ENCODE data around the gene ATAD3B. TPM values are rescaled to one million over a fixed set of nuclear protein-coding genes. Genes with fewer than 3 reads are reported as not detected.
"Not testable (repeated sequence)": the region's sequence is repeated elsewhere in the genome, so short reads cannot be mapped to it uniquely, and the experiment has no call there.

The ATAD3B gene
- polyA plus RNA-seq = 1 to 10 TPM in 2 of 3 donors, under 1 TPM in 1; 0.39 to 5.0 (median 2.5) TPM

DNA sequence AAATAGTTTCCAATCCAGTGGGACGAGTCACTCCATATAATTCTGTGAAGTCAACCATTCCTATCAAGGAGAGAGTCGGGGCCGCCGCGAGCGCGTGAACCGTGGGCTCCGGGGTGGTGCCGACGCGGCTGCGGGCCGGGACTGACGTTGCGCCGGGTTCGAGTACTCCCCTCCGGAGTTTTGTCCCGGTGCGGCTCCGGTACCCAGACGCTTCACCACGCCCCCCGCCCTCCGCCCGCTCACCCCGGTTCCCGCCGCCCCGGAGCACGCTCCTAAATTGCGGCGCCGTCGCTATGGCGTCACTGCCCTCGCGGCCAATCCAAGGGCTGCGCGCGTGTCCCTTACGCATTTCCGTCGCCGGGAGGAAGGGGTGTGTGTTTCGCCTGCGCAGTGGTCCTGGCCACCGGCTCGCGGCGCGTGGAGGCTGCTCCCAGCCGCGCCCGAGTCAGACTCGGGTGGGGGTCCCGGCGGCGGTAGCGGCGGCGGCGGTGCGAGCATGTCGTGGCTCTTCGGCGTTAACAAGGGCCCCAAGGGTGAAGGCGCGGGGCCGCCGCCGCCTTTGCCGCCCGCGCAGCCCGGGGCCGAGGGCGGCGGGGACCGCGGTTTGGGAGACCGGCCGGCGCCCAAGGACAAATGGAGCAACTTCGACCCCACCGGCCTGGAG lies at the start of gene ATAD3B:
TSS of gene ATAD3B (plus strand) at position 377 of the 664 bp plus-strand sequence. CDS start at position 497, 120 bp downstream.
- peak within 1 kb of the TSS; percentile 84 to 94 (median 89) for H3K4me3 Mint-ChIP-seq
- no peaks in the 10 kb centered on the region for H3K36me3 Mint-ChIP-seq
- peaks cover 11 to 30% of the 10 kb centered on the region in 2 donors for H3K4me1 Mint-ChIP-seq
- H3K9me3 Mint-ChIP-seq = no peaks in the 10 kb centered on the region
- peaks cover 3 to 20% (median 4%) of the 10 kb centered on the region in 3 donors for H3K27me3 Mint-ChIP-seq (ENCODE audit: low read depth in 3 of 3)
- peak; percentile 87 to 88 (median 88) for DNase-seq
- peak within 1 kb of the TSS; percentile 83 to 97 (median 94) for H3K27ac Mint-ChIP-seq

DNA sequence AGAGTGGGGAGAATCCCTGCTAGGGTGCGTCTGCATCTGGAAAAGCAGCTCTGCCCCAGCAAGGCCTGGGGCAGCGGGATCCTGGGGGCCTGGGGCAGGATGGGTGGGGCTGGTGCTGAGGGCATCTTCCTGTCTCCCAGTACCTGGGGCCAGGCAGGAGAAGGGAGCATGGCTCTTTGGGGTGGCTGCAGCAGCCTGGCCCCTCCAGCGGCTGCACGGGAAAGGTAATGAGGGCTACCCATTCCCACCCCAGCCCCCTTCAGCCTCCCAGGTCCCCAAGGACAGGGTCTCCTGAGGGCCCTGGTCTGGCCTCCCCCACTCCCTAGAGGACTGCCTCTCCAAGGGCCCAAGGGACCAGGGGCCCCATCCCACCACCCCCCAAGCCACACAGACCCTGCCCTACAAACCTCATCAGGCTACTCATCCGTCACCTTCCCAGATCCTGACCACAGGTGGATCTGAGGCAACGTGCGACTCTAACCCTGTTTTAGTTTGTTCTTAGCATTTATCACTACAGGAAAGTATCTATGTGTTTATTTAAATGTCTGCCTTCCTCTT lies 49.6 kb upstream of the ATAD3B start:
- Mint-ChIP-seq H3K9me3 (no peaks in the 10 kb centered on the region), H3K4me1 (no peaks in the 10 kb centered on the region), H3K27me3 (ENCODE audit: low read depth in 3 of 3) (peaks cover 6 to 15% (median 10%) of the 10 kb centered on the region in 3 donors), H3K27ac (no peak overlapping the region), H3K4me3 (no peak overlapping the region), H3K36me3 (no peaks in the 10 kb centered on the region)
- no peak for DNase-seq

DNA sequence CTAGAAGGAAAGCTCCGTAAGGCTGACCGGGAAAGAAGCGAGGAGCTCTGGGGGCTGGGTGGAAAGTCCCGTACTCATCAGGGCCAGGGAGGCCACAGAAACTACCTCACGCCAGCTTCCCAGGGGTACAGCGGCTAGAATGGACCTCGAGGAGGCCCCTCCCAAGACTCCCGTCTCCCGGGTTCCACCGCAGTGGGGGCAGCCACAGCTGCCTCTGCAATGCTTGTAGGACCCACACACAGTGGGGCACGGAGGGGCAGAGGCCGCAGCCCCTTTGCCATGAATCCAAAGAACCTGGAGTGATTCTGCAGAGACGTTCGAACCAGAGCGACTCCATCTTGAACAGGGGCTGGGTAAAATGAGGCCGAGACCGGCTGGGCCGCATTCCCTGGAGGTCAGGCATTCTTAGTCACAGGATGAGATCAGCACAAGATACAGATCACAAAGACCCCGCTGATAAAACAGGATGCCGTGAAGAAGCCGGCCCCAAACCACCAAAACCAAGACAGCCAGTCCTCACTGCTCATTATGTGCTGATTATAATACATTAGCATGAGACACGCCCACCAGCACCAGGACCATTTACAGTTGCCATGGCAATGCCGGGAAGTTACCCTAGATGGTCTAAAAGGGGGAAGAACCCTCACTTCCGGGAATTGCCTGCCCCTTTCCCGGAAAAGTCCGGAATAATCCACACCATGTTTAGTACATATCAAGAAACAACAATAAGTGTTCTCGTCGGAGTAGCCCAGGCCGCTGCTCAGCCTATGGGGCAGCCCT lies 48.9 kb upstream of the ATAD3B start:
- H3K36me3 Mint-ChIP-seq = no peaks in the 10 kb centered on the region
- H3K27me3 Mint-ChIP-seq (ENCODE audit: low read depth in 3 of 3) = peaks cover 6 to 14% (median 7%) of the 10 kb centered on the region in 3 donors
- H3K9me3 Mint-ChIP-seq = no peaks in the 10 kb centered on the region
- no peak overlapping the region for H3K4me3 Mint-ChIP-seq
- no peaks in the 10 kb centered on the region for H3K4me1 Mint-ChIP-seq
- DNase-seq = no peak
- H3K27ac Mint-ChIP-seq = no peak overlapping the region

DNA sequence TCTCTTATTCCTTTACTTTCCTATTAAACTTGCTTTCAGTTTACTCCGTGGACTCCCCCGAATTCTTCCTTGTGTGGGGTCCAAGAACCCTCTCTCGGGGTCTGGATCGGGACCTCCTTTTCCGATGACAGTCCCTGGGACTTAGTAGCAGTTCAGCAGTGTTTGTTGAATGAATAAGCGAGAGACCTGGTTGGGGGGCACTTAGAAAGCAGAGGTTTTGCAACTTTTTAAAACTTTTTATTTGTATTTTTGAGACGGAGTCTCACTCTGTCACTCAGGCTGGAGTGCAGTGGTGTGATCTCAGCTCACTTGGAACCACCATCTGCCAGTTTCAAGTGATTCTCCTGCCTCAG lies 48.3 kb upstream of the ATAD3B start:
- no peak for DNase-seq
- H3K27ac Mint-ChIP-seq = no peak overlapping the region
- peaks cover 4 to 11% (median 6%) of the 10 kb centered on the region in 3 donors for H3K27me3 Mint-ChIP-seq (ENCODE audit: low read depth in 3 of 3)
- H3K9me3 Mint-ChIP-seq = no peaks in the 10 kb centered on the region
- H3K36me3 Mint-ChIP-seq = no peaks in the 10 kb centered on the region
- peaks cover 0 to under 1% of the 10 kb centered on the region in 2 donors for H3K4me1 Mint-ChIP-seq
- no peak overlapping the region for H3K4me3 Mint-ChIP-seq

DNA sequence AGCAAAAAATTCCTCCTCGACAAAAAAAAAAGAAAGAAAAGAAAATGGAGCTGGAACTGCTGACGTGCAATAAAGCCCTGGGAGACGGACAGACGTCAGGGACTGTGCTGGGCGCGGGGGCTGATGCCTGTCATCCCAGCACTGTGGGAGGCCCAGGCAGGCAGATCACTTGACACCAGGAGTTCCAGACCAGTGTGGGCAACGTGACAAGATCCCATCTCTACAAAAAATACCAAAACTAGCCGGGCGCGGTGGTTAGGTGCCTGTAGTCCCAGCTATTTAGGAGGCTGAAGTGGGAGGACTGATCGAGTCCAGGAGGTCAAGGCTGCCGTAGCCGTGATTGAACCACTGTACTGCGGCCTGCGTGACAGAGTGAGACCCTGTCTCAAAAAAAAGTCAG lies 46.9 kb upstream of the ATAD3B start:
- no peaks in the 10 kb centered on the region for H3K9me3 Mint-ChIP-seq
- H3K4me3 Mint-ChIP-seq = no peak overlapping the region

GRCh38 chr1:1425426-1425752 lies 46.2 kb upstream of the ATAD3B start:
- Mint-ChIP-seq H3K4me1 (peaks cover 3 to 6% of the 10 kb centered on the region in 2 donors), H3K27me3 (ENCODE audit: low read depth in 3 of 3) (peaks cover 6 to 15% (median 11%) of the 10 kb centered on the region in 3 donors), H3K27ac (no peak overlapping the region), H3K9me3 (no peaks in the 10 kb centered on the region), H3K36me3 (no peaks in the 10 kb centered on the region), H3K4me3 (no peak overlapping the region)
- no peak for DNase-seq

More for the DNA sequence above, 46.9 kb upstream of the ATAD3B start:
- peaks cover 6 to 11% (median 10%) of the 10 kb centered on the region in 3 donors for H3K27me3 Mint-ChIP-seq (ENCODE audit: low read depth in 3 of 3)
- H3K27ac Mint-ChIP-seq = no peak overlapping the region
- DNase-seq = no peak
- peaks cover 3 to 6% of the 10 kb centered on the region in 2 donors for H3K4me1 Mint-ChIP-seq
- no peaks in the 10 kb centered on the region for H3K36me3 Mint-ChIP-seq

DNA sequence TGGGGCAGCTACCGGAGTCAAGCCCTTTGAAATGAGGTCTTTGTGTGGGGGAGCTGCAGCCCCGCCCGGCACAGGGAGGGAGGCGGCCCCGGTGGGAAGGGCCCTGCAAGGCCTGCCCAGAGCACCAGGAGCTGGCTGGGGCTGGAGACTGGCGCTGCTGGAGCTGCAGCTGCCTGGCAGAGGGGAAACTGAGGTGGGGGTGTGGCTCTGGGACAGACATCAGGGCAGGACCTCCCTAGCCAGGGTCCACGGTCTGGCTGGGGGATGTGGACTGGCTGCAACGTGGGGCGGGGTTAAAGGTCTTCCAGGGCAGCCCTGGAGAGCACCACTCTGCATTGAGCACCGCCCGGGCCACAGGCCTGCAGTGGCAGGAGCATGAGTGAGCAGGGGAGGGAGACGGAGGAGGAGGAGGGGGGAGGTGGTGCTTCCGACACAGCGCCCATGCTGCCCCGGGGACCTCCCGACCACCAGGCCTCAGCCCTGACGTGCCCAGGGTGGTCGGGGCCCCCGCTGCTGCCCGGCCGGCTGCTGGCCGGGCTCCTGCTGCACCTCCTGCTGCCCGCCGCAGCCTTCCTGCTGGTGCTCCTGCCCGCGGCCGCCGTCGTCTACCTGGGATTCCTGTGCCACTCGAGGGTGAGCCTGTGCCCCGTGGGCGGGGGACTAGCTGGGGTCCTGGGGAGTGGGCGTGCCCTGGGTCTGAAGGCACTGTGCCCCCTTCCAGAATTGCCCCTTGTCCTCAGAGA lies 45.6 kb upstream of the ATAD3B start:
- peaks cover 6 to 15% (median 11%) of the 10 kb centered on the region in 3 donors for H3K27me3 Mint-ChIP-seq (ENCODE audit: low read depth in 3 of 3)
- H3K4me3 Mint-ChIP-seq = no peak overlapping the region
- no peak overlapping the region for H3K27ac Mint-ChIP-seq
- no peak for DNase-seq
- peaks cover 3 to 6% of the 10 kb centered on the region in 2 donors for H3K4me1 Mint-ChIP-seq
- H3K9me3 Mint-ChIP-seq = no peaks in the 10 kb centered on the region
- no peaks in the 10 kb centered on the region for H3K36me3 Mint-ChIP-seq

- Mint-ChIP-seq H3K9me3 (no peaks in the 10 kb centered on the region), H3K27ac (no peak overlapping the region), H3K4me3 (no peak overlapping the region), H3K4me1 (peaks cover 3 to 6% of the 10 kb centered on the region in 2 donors), H3K27me3 (ENCODE audit: low read depth in 3 of 3) (peaks cover 6 to 15% (median 11%) of the 10 kb centered on the region in 3 donors), H3K36me3 (no peaks in the 10 kb centered on the region)
- DNase-seq = no peak
Measured at GRCh38 chr1:1426496-1427105, 45.0 kb upstream of the ATAD3B start.

DNA sequence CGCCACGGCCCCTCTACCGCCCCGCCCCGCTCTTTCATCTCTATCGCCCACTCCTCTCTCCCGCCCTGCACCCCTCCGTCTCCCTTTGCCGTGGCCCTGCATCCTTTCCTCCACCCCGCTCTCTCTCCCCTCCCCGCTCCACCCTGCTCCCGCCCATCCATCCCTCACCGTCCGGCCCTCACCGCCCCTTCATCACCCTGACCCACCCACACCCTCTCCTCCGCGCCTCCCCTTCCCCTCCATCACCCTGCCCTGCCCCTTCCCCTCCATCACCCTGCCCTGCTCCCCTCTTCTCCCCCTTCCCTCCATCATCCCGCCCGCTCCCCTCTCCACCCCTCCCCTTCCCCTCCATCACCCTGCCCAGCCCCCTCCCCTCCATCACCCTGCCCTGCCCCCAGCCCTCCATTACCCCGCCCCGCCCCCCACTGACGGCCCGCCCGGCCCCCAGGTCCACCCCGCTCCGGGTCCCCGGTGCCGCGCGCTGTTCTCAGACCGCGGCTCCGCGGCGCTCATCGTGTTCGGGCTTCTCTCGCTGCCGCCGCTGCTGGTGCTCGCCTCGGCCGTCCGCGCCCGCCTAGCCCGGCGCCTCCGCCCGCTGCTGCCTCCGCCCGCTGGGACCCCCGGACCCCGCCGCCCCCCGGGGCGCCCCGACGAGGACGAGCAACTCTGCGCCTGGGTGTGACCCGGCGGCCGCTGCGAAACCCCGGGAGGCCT lies 44.3 kb upstream of the ATAD3B start:
- no peak for DNase-seq
- H3K27ac Mint-ChIP-seq = no peak overlapping the region
- no peak overlapping the region for H3K4me3 Mint-ChIP-seq
- no peaks in the 10 kb centered on the region for H3K9me3 Mint-ChIP-seq
- H3K27me3 Mint-ChIP-seq (ENCODE audit: low read depth in 3 of 3) = peaks cover 6 to 15% (median 11%) of the 10 kb centered on the region in 3 donors
- peaks cover 3 to 6% of the 10 kb centered on the region in 2 donors for H3K4me1 Mint-ChIP-seq
- H3K36me3 Mint-ChIP-seq = no peaks in the 10 kb centered on the region

DNA sequence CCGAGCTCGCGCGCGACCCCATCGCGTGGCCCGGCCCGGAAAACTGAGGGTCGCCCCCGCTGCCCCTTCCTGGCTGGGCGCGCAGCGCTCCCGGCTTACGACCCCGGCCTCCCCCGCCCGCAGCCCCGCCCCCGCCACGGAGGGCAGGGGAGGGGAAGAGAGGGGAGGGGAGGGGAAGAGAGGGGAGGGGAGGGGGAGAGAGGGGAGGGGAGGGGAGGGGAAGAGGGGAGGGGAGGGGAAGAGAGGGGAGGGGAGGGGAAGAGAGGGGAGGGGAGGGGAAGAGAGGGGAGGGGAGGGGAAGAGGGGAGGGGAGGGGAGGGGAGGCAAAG lies 43.8 kb upstream of the ATAD3B start:
- H3K9me3 Mint-ChIP-seq = no peaks in the 10 kb centered on the region
- H3K4me3 Mint-ChIP-seq = no peak overlapping the region
- H3K27ac Mint-ChIP-seq = no peak overlapping the region
- H3K36me3 Mint-ChIP-seq = no peaks in the 10 kb centered on the region
- no peak for DNase-seq
- peaks cover 3 to 6% of the 10 kb centered on the region in 2 donors for H3K4me1 Mint-ChIP-seq
- H3K27me3 Mint-ChIP-seq (ENCODE audit: low read depth in 3 of 3) = peaks cover 6 to 15% (median 10%) of the 10 kb centered on the region in 3 donors

DNA sequence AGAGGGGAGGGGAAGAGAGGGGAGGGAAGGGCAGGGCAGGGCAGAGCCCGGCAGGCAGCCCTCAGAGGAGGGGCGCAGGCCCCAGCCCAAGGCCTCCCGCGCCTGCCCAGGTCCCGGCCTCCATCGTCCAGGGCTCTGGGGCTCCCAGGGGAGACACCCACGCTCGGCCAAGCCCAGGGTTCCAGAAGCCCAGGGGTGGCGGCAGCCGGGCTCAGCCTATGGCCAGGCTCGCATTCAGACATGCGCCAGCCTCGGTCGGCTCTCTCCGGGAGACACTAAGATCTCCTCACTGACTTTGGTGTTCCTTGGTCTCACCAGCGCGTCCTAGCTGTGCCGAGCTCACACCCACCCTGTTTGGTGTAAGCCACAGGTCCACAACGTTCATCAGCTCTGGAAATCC lies 43.4 kb upstream of the ATAD3B start:
- no peaks in the 10 kb centered on the region for H3K36me3 Mint-ChIP-seq
- H3K4me1 Mint-ChIP-seq = peaks cover 3 to 6% of the 10 kb centered on the region in 2 donors
- peaks cover 4 to 15% (median 6%) of the 10 kb centered on the region in 3 donors for H3K27me3 Mint-ChIP-seq (ENCODE audit: low read depth in 3 of 3)
- H3K27ac Mint-ChIP-seq = peak overlapping the region in 1 of 6 donors; percentile 61
- H3K4me3 Mint-ChIP-seq = peak overlapping the region; percentile 15 to 67 (median 31)
- no peak for DNase-seq
- no peaks in the 10 kb centered on the region for H3K9me3 Mint-ChIP-seq

- H3K4me1 Mint-ChIP-seq, H3K27ac Mint-ChIP-seq, H3K36me3 Mint-ChIP-seq, DNase-seq, H3K4me3 Mint-ChIP-seq, H3K9me3 Mint-ChIP-seq: not testable (repeated sequence)
- H3K27me3 Mint-ChIP-seq (ENCODE audit: low read depth in 3 of 3) = peaks cover 3 to 15% (median 6%) of the 10 kb centered on the region in 3 donors
Measured at GRCh38 chr1:1428967-1429366, 42.6 kb upstream of the ATAD3B start.

- no peaks in the 10 kb centered on the region for H3K9me3 Mint-ChIP-seq
- H3K4me3 Mint-ChIP-seq = peak overlapping the region in 2 of 5 donors; percentile 9 to 28
- H3K27ac Mint-ChIP-seq = no peak overlapping the region
- H3K4me1 Mint-ChIP-seq = peaks cover 3 to 6% of the 10 kb centered on the region in 2 donors
- DNase-seq = no peak
- H3K36me3 Mint-ChIP-seq = no peaks in the 10 kb centered on the region
- H3K27me3 Mint-ChIP-seq (ENCODE audit: low read depth in 3 of 3) = peaks cover 3 to 13% (median 5%) of the 10 kb centered on the region in 3 donors
Measured at GRCh38 chr1:1429671-1430073, 41.9 kb upstream of the ATAD3B start.

Data from immature natural killer cell (primary cell).